Stimulated activated CD8-positive, alpha-beta memory T cell treated with anti-CD3 and anti-CD28 coated beads, Interleukin-2, amount 100 ng/mL, for 48 hours (primary cell): ENCODE data around the gene CCDC92B.
"Not testable (repeated sequence)": the region's sequence is repeated elsewhere in the genome, so short reads cannot be mapped to it uniquely, and the experiment has no call there.

Experiments
- DNase-seq, 2 donors: peaks; one replicate each; pipeline ENCODE4 v3.0.0-alpha.2; 2020; ENCODE audit warnings: low read depth in 2 of 2

CCDC92B gene

DNA sequence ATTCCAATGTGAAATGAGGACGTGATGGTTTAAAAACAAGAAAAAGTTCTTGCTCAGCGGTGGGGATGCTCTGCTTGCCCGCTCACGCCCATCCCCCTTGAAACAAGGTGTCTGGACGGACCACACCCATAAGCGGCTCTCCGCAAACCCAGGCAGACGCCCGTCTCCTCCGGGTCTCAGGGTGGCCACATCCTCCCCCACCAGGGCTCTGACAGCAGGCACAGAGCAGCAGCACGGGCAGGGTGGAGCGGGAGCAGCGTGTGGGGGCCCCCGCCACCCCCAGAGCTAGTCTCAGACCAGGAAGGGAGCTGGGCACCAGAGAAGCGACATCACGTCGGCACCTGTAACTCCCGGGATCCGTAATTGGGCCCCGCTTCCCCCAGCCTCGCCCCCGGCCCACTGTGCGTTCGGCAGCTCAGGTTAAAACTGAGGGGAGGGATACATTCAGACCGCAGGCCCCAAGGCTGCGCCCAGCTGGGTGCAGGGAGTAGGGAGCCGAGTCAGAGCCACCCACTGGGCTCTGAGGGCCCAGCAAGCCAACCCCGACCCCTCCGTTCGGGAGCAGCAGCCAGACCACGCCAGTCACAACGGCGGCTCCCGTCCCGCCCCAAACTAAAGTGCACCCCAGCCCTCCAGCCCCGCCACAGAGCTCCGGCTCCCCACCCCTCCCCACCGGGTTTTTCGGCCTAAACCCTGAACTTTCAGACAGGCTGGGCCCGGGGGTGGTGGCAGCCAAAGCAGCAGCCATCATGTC is 59.9 kb downstream of the CCDC92B start:
- no peak for DNase-seq

DNA sequence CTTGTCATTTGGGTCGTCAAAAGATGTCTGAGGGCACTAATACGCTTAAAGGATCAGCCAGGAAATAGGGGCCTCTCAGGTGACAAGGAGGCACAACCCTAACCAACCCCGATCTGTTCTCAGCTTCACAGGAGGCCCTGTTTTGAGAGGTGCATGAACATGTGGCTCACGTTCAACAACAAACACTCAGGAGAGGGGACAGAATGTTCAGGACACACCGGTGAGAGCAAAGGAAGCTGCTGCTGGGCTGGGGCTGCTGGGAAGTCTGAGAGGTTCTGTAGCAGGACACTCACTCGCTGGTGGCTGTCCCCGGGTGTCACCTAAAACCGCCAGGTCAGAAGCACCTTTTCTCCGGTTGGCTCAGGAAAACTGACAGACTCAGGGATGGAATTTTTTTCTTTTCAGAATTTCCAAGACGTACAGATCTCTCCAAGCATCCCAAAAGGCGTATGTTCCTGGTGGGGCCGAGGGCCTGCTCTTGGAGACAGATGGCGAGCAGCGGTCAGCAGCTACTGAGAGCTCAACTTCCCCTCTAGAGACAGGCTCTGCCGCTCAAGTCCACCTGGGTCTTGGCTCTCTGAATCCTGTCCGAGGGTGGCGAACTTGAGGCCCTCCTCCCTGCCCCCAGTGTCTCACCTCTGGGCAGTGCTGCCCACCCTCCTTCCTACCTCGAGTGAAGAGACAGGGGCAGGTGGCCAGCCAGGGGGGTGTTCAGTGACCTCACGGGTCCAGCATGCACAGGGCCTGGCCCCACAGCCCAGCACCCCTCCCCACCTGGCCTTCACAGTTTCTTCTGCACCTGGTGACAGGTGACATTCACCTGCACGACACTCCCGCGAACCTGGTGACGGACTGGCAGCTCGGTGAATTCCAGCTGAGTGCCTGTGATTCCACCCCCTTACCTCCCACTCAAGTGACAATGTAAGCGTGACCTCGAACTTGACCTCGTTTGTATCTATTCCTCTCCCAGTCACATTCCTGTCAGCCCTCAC is 60.8 kb downstream of the CCDC92B start:
- no peak for DNase-seq

DNA sequence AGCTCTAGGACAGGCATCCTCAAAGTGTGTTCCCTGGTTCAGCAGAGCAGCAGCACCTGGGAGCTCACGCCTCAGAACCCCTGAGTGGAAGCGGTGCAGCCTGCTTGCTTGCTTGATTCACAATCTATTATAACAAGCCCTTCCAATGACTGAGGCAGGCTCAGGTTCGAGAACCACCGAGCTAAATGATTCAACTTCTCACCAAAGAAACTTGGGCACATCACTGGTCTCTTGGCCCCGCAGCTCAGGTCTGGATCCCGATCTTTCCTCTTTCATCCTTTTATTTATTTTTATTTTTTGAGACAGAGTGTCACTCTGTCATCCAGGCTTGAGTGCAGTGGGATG is 62.4 kb downstream of the CCDC92B start:
- no peak for DNase-seq

DNA sequence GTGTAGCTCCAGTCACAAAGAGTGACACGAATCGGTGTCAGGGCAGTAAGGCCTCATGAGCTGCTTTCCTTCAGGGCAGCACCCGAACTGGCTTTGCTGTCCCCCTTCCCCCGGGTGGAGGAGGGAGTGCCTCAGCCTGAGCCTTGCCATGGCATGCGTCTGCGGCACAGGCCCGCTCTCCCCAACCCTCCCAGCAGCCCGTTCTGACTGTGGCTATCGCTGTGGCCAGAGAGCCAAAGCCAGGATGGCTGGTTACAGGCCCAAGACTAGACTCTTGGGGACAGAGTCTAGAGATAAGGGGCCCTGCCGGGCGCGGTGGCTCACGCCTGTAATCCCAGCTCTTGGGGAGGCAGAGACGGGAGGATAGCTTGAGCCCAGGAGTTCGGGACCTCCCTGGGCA is 63.8 kb downstream of the CCDC92B start:
- no peak for DNase-seq

DNA sequence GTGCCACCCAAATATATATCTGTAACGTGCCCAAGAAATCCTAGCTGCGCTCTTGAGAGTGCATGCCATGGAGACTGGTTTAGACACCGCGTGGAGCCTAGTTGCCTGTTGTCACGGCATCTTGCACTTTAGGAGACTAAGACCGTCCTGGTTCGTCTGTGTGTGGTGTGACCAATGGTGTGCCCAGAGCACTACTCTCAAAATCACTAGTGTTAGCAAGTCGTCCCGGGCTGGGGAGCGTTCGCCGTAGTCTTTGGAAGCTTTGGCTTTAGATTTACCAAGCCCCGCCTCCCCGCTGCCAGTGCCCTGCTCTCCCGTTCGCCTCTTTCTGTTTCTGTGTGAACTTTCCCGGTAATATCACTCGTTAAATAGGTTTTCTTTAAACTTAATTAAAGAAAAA is 64.9 kb downstream of the CCDC92B start:
- DNase-seq: no peak

DNA sequence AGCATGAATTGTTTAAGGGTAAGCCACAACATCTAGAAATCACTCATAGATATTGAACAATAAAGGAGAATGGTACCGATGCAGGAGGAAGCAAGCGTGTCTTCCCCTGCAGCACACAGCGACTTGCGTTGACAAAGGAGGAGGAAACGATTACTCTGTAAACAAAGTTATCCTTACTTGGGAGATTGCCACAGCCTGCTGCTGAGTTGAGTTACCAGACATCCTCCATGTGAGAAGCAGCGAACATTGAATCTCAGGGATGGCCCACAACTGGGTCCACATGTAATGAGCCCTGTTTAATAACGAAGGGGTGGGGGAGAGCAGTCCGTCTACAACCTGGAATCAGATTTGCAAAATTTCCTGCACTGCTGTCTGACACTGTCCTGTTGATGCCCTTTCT is 65.5 kb downstream of the CCDC92B start:
- no peak for DNase-seq

DNA sequence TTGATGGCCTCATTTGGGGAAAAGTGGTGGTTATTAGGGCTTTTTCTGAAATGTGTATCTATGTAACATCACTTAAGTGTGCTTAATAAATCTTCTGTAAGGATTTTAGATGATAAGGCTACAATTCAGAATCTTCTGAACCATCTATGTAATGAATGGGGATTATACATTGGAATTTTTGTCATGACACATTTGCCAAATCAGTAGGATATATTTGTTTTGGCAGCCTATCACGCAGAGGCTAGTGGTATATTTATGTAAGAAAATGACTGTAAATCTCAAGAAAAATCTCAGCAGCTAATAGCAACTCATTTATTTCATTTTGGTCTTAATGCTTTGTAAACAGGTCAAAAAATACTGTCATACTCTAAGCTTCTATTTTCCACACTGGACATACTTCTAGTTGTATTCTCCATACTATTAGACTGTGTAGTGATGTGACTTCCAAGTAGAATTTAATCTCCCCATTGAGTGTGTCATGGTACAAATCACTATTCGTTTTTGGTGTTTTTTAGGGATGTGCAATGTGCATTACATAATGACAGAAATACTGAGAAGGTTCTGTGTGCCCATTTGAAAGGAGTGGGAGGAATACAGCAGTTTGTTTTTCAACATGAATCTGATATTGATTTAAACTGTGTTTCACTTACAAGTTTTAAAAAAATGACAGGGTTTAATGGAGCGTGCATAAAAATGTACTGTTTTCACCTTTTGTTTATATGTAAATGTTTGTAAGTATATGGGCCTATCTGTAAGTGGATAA is 67.1 kb downstream of the CCDC92B start:
- DNase-seq: no peak

DNA sequence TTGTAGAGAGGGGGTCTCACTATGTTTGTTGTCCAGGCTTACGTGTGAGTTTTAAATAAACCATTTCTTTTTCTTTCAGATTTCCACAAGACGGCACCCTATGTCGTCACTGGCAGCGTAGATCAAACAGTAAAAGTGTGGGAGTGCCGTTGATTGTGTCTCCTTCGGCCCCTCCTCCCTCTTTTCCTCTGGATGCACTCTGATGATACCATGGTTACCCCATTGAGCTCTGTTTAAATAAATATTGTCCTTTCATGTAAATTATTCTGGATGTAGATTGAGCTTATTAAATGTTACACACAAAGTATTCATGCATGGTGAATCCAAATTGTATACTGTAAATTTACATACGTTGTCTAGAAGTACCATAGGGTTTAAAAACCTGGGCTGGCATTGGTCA is 67.8 kb downstream of the CCDC92B start:
- no peak for DNase-seq

DNA sequence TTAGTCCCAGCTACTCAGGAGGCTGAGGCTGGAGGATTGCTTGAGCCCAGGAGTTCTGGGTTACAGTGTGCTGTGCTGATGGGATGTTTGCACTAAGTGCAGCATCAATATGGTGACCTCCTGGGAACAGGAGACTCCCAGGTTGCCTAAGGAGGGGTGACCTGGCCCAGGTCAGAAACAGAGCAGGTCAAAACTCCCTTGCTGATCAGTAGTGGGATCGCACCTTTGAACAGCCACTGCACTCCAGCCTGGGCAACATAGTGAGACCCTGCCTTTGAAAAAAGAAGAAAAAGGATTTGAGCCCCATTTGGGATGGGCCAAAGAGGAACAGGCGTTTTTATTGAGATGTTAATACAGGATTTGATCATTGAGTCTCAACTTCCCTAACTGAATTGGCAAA is 68.5 kb downstream of the CCDC92B start:
- no peak for DNase-seq

DNA sequence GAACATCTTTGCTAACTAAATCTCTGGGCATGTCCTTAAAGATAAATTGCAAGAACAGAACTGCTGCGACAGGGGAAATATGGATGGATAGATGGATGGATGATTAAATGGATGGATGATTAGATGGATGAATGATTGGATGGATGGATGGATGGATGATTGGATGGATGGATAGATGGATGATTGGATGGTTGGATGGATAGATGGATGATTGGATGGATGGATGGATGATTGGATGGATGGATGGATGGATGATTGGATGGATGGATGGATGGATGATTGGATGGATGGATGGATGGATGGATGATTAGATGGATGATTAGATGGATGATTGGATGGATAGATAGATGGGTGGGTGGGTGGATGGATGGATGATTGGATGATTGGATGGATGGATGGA is 70.2 kb downstream of the CCDC92B start:
- not testable (repeated sequence) for DNase-seq
